K562 (cell line): ENCODE measurements around the gene RHD. TPM values are rescaled to one million over a fixed set of nuclear protein-coding genes. Genes with fewer than 3 reads are reported as not detected.
"Not testable (repeated sequence)": the region's sequence is repeated elsewhere in the genome, so short reads cannot be mapped to it uniquely, and the experiment has no call there.

Experiments
- ATAC-seq: fragments of 200-7000 bp; cut with Tn5 transposase; 3 replicates; pipeline ENCODE4 v1.9.1; 2020; ENCODE audit warnings: moderate library complexity
- BruUV-seq: library from RNA; stranded (reverse); fragments of 400-500 nt; replicated peaks from 2 replicates; lab custom pipeline; 2021; lab: Mats Ljungman, UMichigan
- CTCF ChIA-PET: fragments of 300-600 bp; formaldehyde crosslinking; extraction: SDS; loops from one replicate; lab custom pipeline; 2021; ENCODE audit warnings: low intra/inter-chr PET ratio; lab: Yijun Ruan, JAX
- POLR2A ChIA-PET: fragments of 300-600, 350-650 bp; sonication (Branson Sonifier 250); formaldehyde crosslinking; extraction: SDS; loops from one replicate; lab custom pipeline; 2021; ENCODE audit warnings: antibody characterized with exemption, inconsistent platforms; lab: Yijun Ruan, JAX
- DNase-seq, 4 experiments: peaks; one replicate each; pipeline versions ENCODE4 v3.0.0 to v3.0.0-alpha.2; 2011 to 2018; ENCODE audit warnings: low spot score in 3 of 4, mixed read lengths in 3 of 4; ENCODE audit errors: extremely low read depth in 1 of 4
- FAIRE-seq: peaks from 2 replicates; lab custom pipeline; 2011; peaks lifted over from hg19 to GRCh38; lab: Jason Lieb, UNC
- H2AFZ ChIP-seq: 2 replicates; pipeline ENCODE4 v1.6.0; 2011; ENCODE audit warnings: low read depth, low read length, control low read depth, inconsistent platforms
- H3K27ac ChIP-seq: fragments of 200-600 bp; 3 replicates; pipeline ENCODE4 v1.8.0; 2011; ENCODE audit warnings: low read depth, mild to moderate bottlenecking, control low read depth, inconsistent platforms, low read length, moderate library complexity, mixed read lengths; ENCODE audit errors: extremely low read depth
- H3K27me3 ChIP-seq, 2 experiments: fragments of 300-600 bp in 1 of 2; 2 replicates in 1 of 2; 3 replicates in 1 of 2; pipeline versions ENCODE4 v1.6.0 to v1.8.0; 2011; ENCODE audit warnings: inconsistent platforms in 2 of 2, low read length in 2 of 2, mild to moderate bottlenecking in 1 of 2, mixed read lengths in 1 of 2, moderate library complexity in 1 of 2; ENCODE audit not compliant: control insufficient read depth in 2 of 2, insufficient read depth in 2 of 2
- H3K36me3 ChIP-seq: fragments of 300-600 bp; 3 replicates; pipeline ENCODE4 v1.8.0; 2011; ENCODE audit warnings: mild to moderate bottlenecking, low read length, inconsistent platforms; ENCODE audit not compliant: control insufficient read depth, insufficient read depth
- H3K4me1 ChIP-seq, 2 experiments: fragments of 200-600 bp in 1 of 2; replicated peaks in 1 of 2; 2 replicates in 1 of 2; 3 replicates in 1 of 2; pipeline versions ENCODE4 v1.5.1 to v1.8.0; 2011; ENCODE audit warnings: inconsistent platforms in 2 of 2, low read length in 2 of 2, mild to moderate bottlenecking in 1 of 2, mixed read lengths in 1 of 2, moderate library complexity in 1 of 2; ENCODE audit not compliant: control insufficient read depth in 2 of 2, insufficient read depth in 2 of 2
- H3K4me2 ChIP-seq: 2 replicates; pipeline ENCODE4 v1.6.1; 2011; ENCODE audit warnings: low read length, control low read depth, inconsistent platforms, mixed read lengths; ENCODE audit not compliant: insufficient read depth
- H3K4me3 ChIP-seq: fragments of 200-600 bp; sonication (generic), shearing (Covaris generic); 2 replicates; pipeline ENCODE4 v1.5.1; 2016; ENCODE audit warnings: control low read depth, inconsistent platforms
- H3K79me2 ChIP-seq: fragments of 200-600 bp; 3 replicates; pipeline ENCODE4 v1.8.0; 2011; ENCODE audit warnings: low read length, inconsistent platforms; ENCODE audit not compliant: control insufficient read depth, insufficient read depth
- H3K9ac ChIP-seq, 2 experiments: 2 replicates each; pipeline versions ENCODE4 v1.6.0 to v1.6.1; 2011; ENCODE audit warnings: low read depth in 2 of 2, low read length in 2 of 2, control low read depth in 1 of 2, inconsistent platforms in 1 of 2, mild to moderate bottlenecking in 1 of 2, mixed read lengths in 1 of 2; ENCODE audit not compliant: insufficient read depth in 1 of 2
- H3K9me1 ChIP-seq: one replicate; pipeline ENCODE4 v1.6.0; 2011; ENCODE audit warnings: inconsistent platforms, mild to moderate bottlenecking, low read length, moderate library complexity; ENCODE audit not compliant: control insufficient read depth, insufficient read depth
- H3K9me3 ChIP-seq: replicated peaks from 2 replicates; pipeline ENCODE4 v1.5.1; 2011; ENCODE audit warnings: low read depth, low read length, inconsistent platforms; ENCODE audit not compliant: control insufficient read depth, insufficient read depth
- H4K20me1 ChIP-seq: replicated peaks from 2 replicates; pipeline ENCODE4 v1.6.1; 2011; ENCODE audit warnings: low read length, inconsistent platforms, mixed read lengths; ENCODE audit not compliant: control insufficient read depth, insufficient read depth
- BDP1 ChIP-seq: IDR thresholded peaks from 3 replicates; pipeline ENCODE4 v1.6.1; 2011; ENCODE audit not compliant: insufficient read length, insufficient read depth
- WGBS: fragments of 100-300 bp; shearing (Covaris generic); methylation state at CpG from one replicate; pipeline ENCODE4 v1.1.6; 2016; ENCODE audit warnings: low coverage, mixed read lengths; ENCODE audit not compliant: insufficient coverage; ENCODE audit errors: missing lambda C conversion rate; 5-methylcytosine and 5-hydroxymethylcytosine counted together
- in situ Hi-C: fragments of 300-500 bp; cut with MboI; formaldehyde crosslinking; loops from 4 replicates; pipeline ENCODE4 v1.15.0; 2018; ENCODE audit warnings: inconsistent platforms, mixed read lengths
- intact Hi-C: fragments of 100-400 bp; cut with micrococcal nuclease; formaldehyde crosslinking; loops from 2 replicates; pipeline ENCODE4 v1.14.2; 2022
- polyA plus RNA-seq, 8 experiments: library from polyadenylated mRNA; depleted of rRNA in 4 of 8; stranded (reverse) in 5 of 8; unstranded in 3 of 8; fragments of >200 nt; fragmentation: Nextera tagmentation in 2 of 8; fragmentation: Illumina TruSeq in 1 of 8; extraction: Ambion mirVana in 2 of 8; extraction: Trizol in 1 of 8; gene quantifications; 2 replicates each; pipeline versions ENCODE4 v1.2.1 to v1.2.3, GENCODE V29; 2011 to 2014; ENCODE audit warnings: inconsistent platforms in 1 of 8, missing spikeins in 1 of 8
- total RNA-seq, 7 experiments: library from RNA; depleted of rRNA in 6 of 7; stranded (reverse); fragments of >200 nt in 6 of 7; fragmentation: Illumina TruSeq in 2 of 7; extraction: Trizol in 2 of 7; gene quantifications; 2 replicates each; pipeline versions ENCODE4 v1.2.1 to v1.2.3, GENCODE V29; 2011 to 2021; ENCODE audit warnings: low replicate concordance in 1 of 7
- TF ChIP-seq, protein P1 (sequence below): fragments of 450-650 bp; IDR thresholded peaks from 2 replicates; pipeline ENCODE4 v1.6.1; 2016; ENCODE audit warnings: missing biosample characterization, missing genetic modification characterization
- TF ChIP-seq, protein P2 (sequence below): fragments of 450-650 bp; formaldehyde crosslinking; IDR thresholded peaks from 2 replicates; pipeline ENCODE4 v1.4.0; 2020; ENCODE audit warnings: mild to moderate bottlenecking, moderate library complexity

Gene RHD
- total and polyA plus RNA-seq, 9 of the 15 experiments (the other 6 are each of a cell fraction or from before 2014, with no cell fraction given) = 8.8 to 32.4 (median 15.0) TPM

DNA sequence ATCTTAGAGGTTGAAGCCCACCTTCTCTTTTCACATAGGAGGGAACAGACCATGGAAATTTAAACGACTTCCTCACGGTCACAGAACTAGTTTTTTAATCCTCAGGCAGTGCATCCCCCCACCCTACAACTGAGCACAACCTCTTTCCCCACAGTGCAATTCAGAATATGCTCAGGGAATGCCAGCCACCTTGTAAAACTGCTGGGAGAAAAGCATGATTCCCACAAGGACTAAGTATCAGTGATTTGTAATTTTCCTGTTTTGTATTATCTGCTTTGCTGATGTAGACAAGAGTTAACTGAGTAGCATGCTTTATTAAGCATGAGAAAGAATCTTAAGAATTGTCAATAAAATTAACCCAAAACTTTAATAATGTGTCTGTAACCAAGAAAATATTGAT is 89.6 kb downstream of the RHD start (continued):
- TF ChIP-seq, protein P1, sequence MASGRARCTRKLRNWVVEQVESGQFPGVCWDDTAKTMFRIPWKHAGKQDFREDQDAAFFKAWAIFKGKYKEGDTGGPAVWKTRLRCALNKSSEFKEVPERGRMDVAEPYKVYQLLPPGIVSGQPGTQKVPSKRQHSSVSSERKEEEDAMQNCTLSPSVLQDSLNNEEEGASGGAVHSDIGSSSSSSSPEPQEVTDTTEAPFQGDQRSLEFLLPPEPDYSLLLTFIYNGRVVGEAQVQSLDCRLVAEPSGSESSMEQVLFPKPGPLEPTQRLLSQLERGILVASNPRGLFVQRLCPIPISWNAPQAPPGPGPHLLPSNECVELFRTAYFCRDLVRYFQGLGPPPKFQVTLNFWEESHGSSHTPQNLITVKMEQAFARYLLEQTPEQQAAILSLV = no peak
- no peak for TF ChIP-seq BDP1
- TF ChIP-seq, protein P2, sequence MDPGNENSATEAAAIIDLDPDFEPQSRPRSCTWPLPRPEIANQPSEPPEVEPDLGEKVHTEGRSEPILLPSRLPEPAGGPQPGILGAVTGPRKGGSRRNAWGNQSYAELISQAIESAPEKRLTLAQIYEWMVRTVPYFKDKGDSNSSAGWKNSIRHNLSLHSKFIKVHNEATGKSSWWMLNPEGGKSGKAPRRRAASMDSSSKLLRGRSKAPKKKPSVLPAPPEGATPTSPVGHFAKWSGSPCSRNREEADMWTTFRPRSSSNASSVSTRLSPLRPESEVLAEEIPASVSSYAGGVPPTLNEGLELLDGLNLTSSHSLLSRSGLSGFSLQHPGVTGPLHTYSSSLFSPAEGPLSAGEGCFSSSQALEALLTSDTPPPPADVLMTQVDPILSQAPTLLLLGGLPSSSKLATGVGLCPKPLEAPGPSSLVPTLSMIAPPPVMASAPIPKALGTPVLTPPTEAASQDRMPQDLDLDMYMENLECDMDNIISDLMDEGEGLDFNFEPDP (CRISPR knock-in tag) = no peak

DNA sequence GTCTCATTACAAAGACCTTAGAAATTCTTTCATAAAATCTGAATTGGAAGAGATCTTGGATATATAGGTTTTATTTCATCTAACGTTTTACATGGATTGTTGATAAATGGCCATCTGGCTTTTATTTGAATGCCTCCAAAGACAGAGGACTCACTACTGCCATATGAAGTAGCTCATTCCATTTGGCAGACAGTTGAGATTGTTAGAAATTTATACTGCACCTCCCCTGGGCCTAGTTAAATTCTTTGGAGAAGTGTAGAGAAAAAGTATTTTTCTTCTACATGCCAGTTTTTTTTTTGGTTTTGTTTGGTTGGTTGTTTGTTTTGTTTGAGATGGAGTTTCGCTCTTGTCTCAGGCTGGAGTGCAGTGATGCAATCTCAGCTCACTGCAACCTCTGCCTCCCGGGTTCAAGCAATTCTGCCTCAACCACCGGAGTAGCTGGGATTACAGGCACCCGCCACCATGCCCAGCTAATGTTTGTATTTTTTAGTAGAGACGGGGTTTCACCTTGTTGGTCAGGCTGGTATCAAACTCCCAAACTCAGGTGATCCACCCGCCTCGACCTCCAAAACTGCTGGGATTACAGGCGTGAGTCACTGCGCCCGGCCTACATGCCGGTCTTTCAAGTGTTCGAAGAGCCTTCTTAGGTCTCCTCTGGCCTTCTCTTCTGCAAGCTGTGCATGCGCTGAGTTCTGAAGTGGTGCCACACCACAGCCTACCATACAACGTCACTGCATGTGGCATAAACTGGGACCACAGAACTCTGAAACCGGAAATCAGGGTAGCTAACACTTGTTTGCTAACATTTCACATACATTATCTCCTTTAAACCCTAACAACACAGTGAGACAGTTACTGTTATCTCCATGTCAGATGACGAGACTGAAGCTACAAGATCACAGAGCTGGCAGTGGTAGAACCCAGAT is 90.6 kb downstream of the RHD start:
- FAIRE-seq = peak; percentile 72
- DNase-seq, POLR2A ChIA-PET: not testable (repeated sequence)

More for the DNA sequence above, 90.6 kb downstream of the RHD start:
- H3K9ac ChIP-seq, BruUV-seq, ATAC-seq, CTCF ChIA-PET, in situ Hi-C loops, H3K27ac ChIP-seq, H4K20me1 ChIP-seq, H3K4me3 ChIP-seq, intact Hi-C loops, H3K9me1 ChIP-seq, H3K4me2 ChIP-seq, H3K9me3 ChIP-seq, H3K79me2 ChIP-seq, H2AFZ ChIP-seq, H3K27me3 ChIP-seq, H3K4me1 ChIP-seq: not testable (repeated sequence)
- peaks cover 35% of the 10 kb centered on the region for H3K36me3 ChIP-seq
- WGBS = no CpG with 5 or more reads among the region's 17 CpGs
